PC-9 (cell line): ENCODE data around the gene OXSM.

Experiments
- EZH2 ChIP-seq: fragments of 200-600 bp; sonication (generic); IDR thresholded peaks from 2 replicates; pipeline ENCODE4 v1.8.0; 2017; ENCODE audit warnings: antibody characterized with exemption, low read depth
- TF ChIP-seq, protein P1 (sequence below): fragments of 200-600 bp; sonication (generic); conservative IDR thresholded peaks from 2 replicates; pipeline ENCODE4 v1.6.1; 2017; ENCODE audit warnings: mixed run types, antibody characterized with exemption, mild to moderate bottlenecking, moderate library complexity

DNA sequence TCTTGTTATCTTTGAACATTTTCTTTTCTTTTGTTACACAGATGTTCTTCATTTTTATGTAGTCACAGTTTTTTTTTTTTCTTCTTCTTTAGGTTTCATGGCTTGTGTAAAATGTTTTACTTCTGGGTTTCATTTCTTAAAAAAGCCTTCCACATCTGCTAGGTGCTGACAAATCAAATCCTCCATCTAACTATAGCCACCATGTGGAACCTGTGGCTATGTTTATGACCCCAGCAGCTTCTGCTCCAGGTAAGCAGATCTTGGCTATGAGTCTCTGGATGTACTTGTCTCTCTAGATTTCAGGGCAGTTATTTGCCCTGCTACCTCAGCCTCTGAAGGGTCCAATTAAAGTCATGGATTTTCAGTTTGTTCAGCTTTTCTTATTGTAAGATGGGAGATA, 44.5 kb downstream of the OXSM start:
- TF ChIP-seq, protein P1, sequence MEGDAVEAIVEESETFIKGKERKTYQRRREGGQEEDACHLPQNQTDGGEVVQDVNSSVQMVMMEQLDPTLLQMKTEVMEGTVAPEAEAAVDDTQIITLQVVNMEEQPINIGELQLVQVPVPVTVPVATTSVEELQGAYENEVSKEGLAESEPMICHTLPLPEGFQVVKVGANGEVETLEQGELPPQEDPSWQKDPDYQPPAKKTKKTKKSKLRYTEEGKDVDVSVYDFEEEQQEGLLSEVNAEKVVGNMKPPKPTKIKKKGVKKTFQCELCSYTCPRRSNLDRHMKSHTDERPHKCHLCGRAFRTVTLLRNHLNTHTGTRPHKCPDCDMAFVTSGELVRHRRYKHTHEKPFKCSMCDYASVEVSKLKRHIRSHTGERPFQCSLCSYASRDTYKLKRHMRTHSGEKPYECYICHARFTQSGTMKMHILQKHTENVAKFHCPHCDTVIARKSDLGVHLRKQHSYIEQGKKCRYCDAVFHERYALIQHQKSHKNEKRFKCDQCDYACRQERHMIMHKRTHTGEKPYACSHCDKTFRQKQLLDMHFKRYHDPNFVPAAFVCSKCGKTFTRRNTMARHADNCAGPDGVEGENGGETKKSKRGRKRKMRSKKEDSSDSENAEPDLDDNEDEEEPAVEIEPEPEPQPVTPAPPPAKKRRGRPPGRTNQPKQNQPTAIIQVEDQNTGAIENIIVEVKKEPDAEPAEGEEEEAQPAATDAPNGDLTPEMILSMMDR = no peak
- no peak for TF ChIP-seq EZH2
